Karpas-422 (cell line): ENCODE measurements around the gene SRRM5. TPM values are rescaled to one million over a fixed set of nuclear protein-coding genes. Genes with fewer than 3 reads are reported as not detected.
"Not testable (repeated sequence)": the region's sequence is repeated elsewhere in the genome, so short reads cannot be mapped to it uniquely, and the experiment has no call there.

ENCODE experiments used
- DNase-seq: peaks from one replicate; pipeline ENCODE4 v3.0.0-alpha.2; 2015
- H2AFZ ChIP-seq: fragments of 200-600 bp; sonication (generic); 2 replicates; pipeline ENCODE4 v1.6.1; 2014; ENCODE audit warnings: antibody characterized with exemption, low read length, mixed read lengths
- H3K27ac ChIP-seq: fragments of 200-600 bp; sonication (generic); 2 replicates; pipeline ENCODE4 v1.5.1; 2014; ENCODE audit warnings: mild to moderate bottlenecking, low read length, moderate library complexity
- H3K27me3 ChIP-seq: fragments of 200-600 bp; sonication (generic); 2 replicates; pipeline ENCODE4 v1.6.1; 2014; ENCODE audit warnings: low read length, mixed read lengths
- H3K36me3 ChIP-seq: fragments of 200-600 bp; sonication (generic); 2 replicates; pipeline ENCODE4 v1.6.1; 2014; ENCODE audit warnings: low read length, mixed read lengths; ENCODE audit not compliant: insufficient read depth
- H3K4me1 ChIP-seq: fragments of 200-600 bp; sonication (generic); 2 replicates; pipeline ENCODE4 v1.6.1; 2014; ENCODE audit warnings: mild to moderate bottlenecking, low read length, mixed read lengths
- H3K4me2 ChIP-seq: fragments of 200-600 bp; sonication (generic); 2 replicates; pipeline ENCODE4 v1.6.1; 2014; ENCODE audit warnings: low read length, low read depth, mild to moderate bottlenecking; ENCODE audit not compliant: poor library complexity, severe bottlenecking
- H3K4me3 ChIP-seq: fragments of 200-600 bp; sonication (generic); 2 replicates; pipeline ENCODE4 v1.5.1; 2014; ENCODE audit warnings: mild to moderate bottlenecking, antibody characterized with exemption, low read length, mixed read lengths
- H3K79me2 ChIP-seq: fragments of 200-600 bp; sonication (generic); 2 replicates; pipeline ENCODE4 v1.6.1; 2014; ENCODE audit warnings: mild to moderate bottlenecking, low read length, mixed read lengths
- H3K9ac ChIP-seq: fragments of 200-600 bp; sonication (generic); 2 replicates; pipeline ENCODE4 v1.6.0; 2014; ENCODE audit warnings: low read length
- H3K9me2 ChIP-seq: fragments of 200-600 bp; sonication (generic), shearing (Covaris generic); replicated peaks from 2 replicates; pipeline ENCODE4 v1.6.0; 2014; ENCODE audit warnings: mild to moderate bottlenecking, low read length, moderate library complexity; ENCODE audit not compliant: insufficient read depth
- H3K9me3 ChIP-seq: fragments of 300-700, 200-600 bp; sonication (generic); 2 replicates; pipeline ENCODE4 v1.6.1; 2014; ENCODE audit warnings: low read length, mixed read lengths
- H4K20me1 ChIP-seq: fragments of 200-600 bp; sonication (generic); 2 replicates; pipeline ENCODE4 v1.6.1; 2014; ENCODE audit warnings: mild to moderate bottlenecking, antibody characterized with exemption, low read length, low read depth; ENCODE audit not compliant: insufficient read depth
- total RNA-seq: library from RNA; depleted of rRNA; stranded (reverse); fragments of >200 nt; shearing (Covaris generic); gene quantifications from 2 replicates; pipeline ENCODE4 v1.2.3, GENCODE V29; 2014; ENCODE audit warnings: low replicate concordance

The SRRM5 gene
- total RNA-seq, 1 experiment from 2014 or later = not detected

DNA sequence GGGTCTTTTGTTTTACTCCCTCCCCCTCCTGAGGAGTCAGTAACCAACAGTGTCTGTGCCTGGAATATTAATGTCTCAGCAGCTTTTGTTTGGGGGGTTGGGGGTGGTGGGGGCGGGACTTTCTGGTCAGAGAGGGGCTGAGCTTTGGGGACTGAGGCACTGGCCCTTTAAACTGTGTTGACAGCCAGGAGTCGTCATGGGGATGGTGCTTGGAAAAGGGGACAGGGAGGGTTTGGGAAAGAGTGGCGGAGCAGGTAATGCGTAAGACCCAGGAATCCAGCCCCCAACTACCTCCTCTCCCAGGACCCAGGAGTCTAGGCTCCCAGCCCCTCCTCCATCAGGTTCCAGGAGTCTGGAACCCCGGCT, 22.6 kb downstream of the SRRM5 start:
- no peaks in the 10 kb centered on the region for H3K27me3 ChIP-seq
- no peaks in the 10 kb centered on the region for H3K4me1 ChIP-seq
- no peak overlapping the region for H3K27ac ChIP-seq
- H3K36me3 ChIP-seq = no peaks in the 10 kb centered on the region
- H4K20me1 ChIP-seq = no peaks in the 10 kb centered on the region
- H2AFZ ChIP-seq = no peak overlapping the region
- DNase-seq = no peak
- H3K4me2 ChIP-seq = no peak overlapping the region
- H3K9me3 ChIP-seq = no peaks in the 10 kb centered on the region
- no peaks in the 10 kb centered on the region for H3K79me2 ChIP-seq
- H3K9ac ChIP-seq = no peak overlapping the region
- H3K9me2 ChIP-seq = no peaks in the 10 kb centered on the region
- no peak overlapping the region for H3K4me3 ChIP-seq

DNA sequence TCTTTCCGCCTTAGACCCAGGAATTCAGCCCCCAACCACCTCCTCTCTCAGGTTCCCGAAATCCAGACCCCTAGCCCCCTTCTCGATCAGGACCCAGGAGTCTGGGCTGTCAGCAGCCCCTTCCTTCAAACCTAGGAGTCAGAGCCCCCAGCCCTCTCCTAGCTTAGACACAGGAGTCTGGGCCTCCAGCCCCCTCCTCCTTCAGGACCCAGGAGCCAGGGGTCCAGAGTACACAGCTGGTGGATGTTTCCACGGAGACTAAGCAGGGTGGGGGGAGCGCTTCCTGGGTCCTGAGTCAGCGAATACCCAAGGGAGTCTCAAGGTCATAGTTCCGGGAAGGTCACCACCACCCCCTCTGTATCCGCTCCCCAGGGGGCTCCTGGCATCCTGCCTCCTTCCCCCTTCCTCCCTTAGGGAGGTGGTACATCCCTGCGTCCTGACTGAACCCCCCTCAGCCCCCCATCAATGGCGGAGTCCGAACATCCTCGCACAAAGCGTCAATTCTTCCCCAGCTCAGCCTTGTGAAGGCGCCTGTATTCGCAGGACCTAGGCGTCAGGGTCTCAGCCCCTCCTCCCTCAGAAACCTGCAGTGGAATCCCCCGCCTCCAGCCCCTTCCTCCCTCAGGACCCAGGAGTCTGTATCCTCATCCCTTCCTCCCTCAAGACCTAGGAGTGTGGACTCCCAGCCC, 23.1 kb downstream of the SRRM5 start:
- Histone ChIP-seq H2AFZ (no peak overlapping the region), H3K4me2 (no peak overlapping the region)

DNA sequence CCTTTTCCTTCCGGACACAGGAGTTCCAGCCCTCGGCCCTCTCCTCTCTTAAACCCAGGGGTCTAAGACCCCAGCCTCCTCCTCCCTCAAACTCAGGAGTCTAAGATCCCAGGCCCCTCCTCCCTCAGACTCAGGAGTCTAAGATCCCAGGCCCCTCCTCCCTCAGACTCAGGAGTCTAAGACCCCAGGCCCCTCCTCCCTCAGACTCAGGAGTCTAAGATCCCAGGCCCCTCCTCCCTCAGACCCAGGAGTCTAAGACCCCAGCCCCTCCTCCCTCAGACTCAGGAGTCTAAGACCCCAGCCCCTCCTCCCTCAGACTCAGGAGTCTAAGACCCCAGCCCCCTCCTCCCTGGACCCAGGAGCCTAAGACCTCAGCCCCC, 23.7 kb downstream of the SRRM5 start:
- not testable (repeated sequence) for H3K79me2 ChIP-seq, H4K20me1 ChIP-seq, H3K9me2 ChIP-seq, DNase-seq, H3K9me3 ChIP-seq, H3K9ac ChIP-seq, H3K4me3 ChIP-seq, H3K27ac ChIP-seq, H3K4me1 ChIP-seq, H3K4me2 ChIP-seq, H3K36me3 ChIP-seq, H2AFZ ChIP-seq, H3K27me3 ChIP-seq

More for the DNA sequence above, 23.1 kb downstream of the SRRM5 start:
- H3K4me3 ChIP-seq = no peak overlapping the region
- H3K4me1 ChIP-seq = no peaks in the 10 kb centered on the region
- H3K79me2 ChIP-seq = no peaks in the 10 kb centered on the region
- no peaks in the 10 kb centered on the region for H3K36me3 ChIP-seq
- no peaks in the 10 kb centered on the region for H4K20me1 ChIP-seq
- H3K27ac ChIP-seq = no peak overlapping the region
- H3K9me2 ChIP-seq = no peaks in the 10 kb centered on the region
- DNase-seq = no peak
- H3K27me3 ChIP-seq = no peaks in the 10 kb centered on the region
- H3K9ac ChIP-seq = no peak overlapping the region
- no peaks in the 10 kb centered on the region for H3K9me3 ChIP-seq

DNA sequence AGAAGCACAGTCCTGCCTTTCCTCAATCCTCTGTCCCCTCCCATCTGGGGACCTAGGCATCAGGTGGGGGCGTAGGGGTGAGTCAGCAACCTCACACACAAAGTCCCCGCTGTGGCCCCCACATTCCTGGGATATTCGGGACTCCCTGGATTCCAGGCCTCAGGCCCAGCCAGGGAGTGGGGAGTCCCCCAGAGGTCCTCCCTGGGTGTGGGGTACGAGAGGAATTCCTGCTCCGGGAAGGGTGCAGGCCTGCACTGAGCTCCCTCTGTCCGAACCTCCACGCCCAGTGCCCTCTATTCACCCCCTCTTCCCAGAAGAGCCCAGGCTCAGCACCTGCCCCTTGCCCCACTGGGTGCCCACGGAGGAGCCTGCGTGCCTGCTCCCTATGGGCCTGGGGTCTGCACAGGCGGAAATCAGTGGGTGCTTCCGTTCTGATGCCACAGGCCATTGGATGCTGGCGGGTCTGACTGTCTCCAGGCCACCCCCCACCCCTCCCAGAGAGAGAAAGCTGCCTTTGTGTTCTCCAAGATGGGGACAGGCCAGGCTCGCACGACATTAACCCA, 24.3 kb downstream of the SRRM5 start:
- no peaks in the 10 kb centered on the region for H3K4me1 ChIP-seq
- no peak overlapping the region for H3K4me3 ChIP-seq
- no peak overlapping the region for H2AFZ ChIP-seq
- no peaks in the 10 kb centered on the region for H3K79me2 ChIP-seq
- H3K9me2 ChIP-seq = no peaks in the 10 kb centered on the region
- H3K36me3 ChIP-seq = no peaks in the 10 kb centered on the region
- H3K9ac ChIP-seq = no peak overlapping the region
- no peak overlapping the region for H3K27ac ChIP-seq
- H4K20me1 ChIP-seq = no peaks in the 10 kb centered on the region
- no peaks in the 10 kb centered on the region for H3K9me3 ChIP-seq
- no peaks in the 10 kb centered on the region for H3K27me3 ChIP-seq
- H3K4me2 ChIP-seq = no peak overlapping the region
- no peak for DNase-seq

DNA sequence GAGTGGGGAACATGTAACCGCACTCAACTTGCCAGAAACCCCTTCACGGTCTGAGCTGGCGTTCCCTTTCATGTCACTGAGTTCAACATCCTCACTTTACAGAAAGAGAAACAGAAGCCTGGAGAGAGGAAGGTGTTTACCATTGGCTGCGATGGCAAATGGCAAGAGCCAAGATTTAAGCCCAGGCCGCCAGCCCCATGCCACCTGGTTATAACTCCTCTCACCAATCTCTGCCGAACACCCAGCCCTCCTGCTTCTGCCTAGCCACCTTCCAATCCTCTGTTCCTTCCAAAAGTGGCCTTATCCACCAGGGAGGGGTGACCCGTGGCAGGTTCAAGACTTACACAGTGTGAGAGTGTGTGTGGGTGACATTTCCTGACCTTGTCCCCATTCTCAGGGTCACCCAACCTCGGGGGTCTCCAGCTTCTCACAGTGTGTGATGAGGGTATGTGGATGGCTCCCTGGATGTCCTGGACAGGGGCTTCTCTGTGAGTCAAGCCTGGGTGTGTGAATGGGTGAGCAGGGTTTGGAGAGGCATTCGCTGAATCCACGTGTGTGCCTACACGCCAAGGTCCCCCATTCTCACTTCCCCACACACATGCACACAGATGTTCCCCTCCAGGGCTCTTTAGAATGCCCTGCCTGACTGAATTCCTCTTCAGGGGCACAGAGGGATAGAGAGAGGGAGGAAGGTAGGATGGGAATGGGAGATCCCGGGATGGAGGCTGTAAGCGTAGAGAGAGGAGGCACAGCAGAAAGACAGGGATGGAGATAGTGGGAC, 26.5 kb downstream of the SRRM5 start:
- Histone ChIP-seq H3K4me2 (no peak overlapping the region), H3K9me3 (no peaks in the 10 kb centered on the region), H3K36me3 (no peaks in the 10 kb centered on the region), H3K4me1 (no peaks in the 10 kb centered on the region), H2AFZ (no peak overlapping the region), H3K27me3 (no peaks in the 10 kb centered on the region), H4K20me1 (no peaks in the 10 kb centered on the region), H3K4me3 (no peak overlapping the region), H3K9me2 (no peaks in the 10 kb centered on the region), H3K9ac (no peak overlapping the region), H3K27ac (no peak overlapping the region), H3K79me2 (no peaks in the 10 kb centered on the region)
- no peak for DNase-seq

DNA sequence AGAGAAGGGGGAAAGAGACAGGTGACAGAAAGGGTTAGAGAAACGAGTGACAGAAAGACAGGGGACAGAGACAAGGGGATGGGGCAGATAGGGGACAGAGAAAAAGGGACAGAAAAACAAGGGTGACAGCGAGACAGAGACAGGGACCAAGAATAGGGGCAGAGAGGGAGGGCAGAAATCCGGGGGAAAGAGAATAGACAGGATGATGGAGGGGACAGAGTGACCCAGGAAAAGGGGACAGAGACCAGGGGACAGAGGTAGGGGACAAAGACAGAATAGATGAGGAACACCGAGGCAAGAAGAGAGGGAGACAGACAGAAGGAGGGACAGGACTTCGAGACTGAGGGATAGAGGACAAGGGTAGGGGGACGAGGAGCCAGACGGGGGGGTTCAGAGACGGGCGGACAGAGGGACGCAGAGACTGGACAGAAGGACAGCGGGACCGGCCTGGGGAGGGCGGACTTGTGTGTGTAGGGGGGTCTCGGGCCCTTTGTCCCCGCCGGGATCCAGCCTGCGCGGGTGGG, 27.2 kb downstream of the SRRM5 start:
- no peaks in the 10 kb centered on the region for H3K9me3 ChIP-seq
- no peaks in the 10 kb centered on the region for H3K36me3 ChIP-seq
- no peak overlapping the region for H3K4me3 ChIP-seq
- no peak overlapping the region for H3K9ac ChIP-seq
- no peaks in the 10 kb centered on the region for H3K9me2 ChIP-seq
- H3K27me3 ChIP-seq = no peaks in the 10 kb centered on the region
- no peak overlapping the region for H3K4me2 ChIP-seq
- H3K79me2 ChIP-seq = no peaks in the 10 kb centered on the region
- H3K4me1 ChIP-seq = no peaks in the 10 kb centered on the region
- H2AFZ ChIP-seq = no peak overlapping the region
- H3K27ac ChIP-seq = no peak overlapping the region
- no peaks in the 10 kb centered on the region for H4K20me1 ChIP-seq
- no peak for DNase-seq

DNA sequence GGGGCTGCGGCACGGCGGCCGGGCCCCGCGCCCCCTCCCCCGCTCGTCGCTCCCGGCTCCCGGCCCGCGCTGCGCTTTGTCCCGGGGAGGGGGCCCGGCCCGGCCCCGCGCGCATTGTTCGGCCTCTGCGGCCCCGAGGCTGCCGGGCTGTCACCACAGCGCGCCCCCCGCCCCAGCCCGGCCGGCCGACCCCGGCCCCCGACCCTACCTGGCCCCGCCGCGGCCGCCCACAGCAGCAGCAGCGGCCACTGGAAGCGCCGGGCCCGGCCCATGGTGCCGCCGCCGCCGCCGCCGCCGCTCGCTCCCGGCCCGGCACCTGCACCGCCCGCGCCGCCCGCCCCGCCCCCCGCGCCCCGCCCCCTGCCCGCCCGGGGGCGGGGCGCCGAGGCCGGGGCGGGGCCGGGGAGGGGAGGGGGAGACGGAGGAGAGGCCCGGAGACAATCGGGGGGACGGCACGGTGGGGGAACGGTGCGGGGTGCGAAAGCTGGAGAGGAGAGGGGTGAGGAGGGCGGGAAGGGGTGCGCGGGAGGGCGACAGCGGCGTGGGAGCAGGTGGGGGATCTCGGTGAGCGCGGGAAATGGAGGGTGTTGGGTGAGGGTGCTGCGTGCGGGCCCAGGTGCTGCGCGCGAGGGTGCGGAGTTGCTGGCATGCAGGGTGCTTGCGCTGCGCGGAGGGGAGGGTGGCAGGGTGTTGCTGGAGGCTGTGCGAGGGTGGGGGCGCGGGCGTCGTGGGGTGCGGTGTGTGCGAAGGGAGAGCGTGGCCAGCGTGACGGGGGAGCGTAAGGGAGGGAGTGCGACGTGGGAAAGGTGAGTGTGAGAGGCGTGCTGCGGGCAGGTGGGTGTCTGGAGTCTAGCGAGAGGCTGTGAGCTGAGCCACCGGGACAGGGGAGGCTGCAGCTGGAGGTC, 27.9 kb downstream of the SRRM5 start, which contains the start of gene CADM4:
Gene CADM4, minus strand, starts transcription at position 332 of the 905 bp plus-strand sequence. Its CDS starts 60 bp downstream, at position 272.
- Histone ChIP-seq H3K4me3 (no peak within 1 kb of the TSS), H3K9me3 (no peaks in the 10 kb centered on the region), H3K4me2 (no peak within 1 kb of the TSS), H3K9me2 (no peaks in the 10 kb centered on the region), H3K36me3 (no peaks in the 10 kb centered on the region), H3K9ac (no peak within 1 kb of the TSS), H3K27me3 (no peaks in the 10 kb centered on the region), H4K20me1 (no peaks in the 10 kb centered on the region), H2AFZ (no peak within 1 kb of the TSS), H3K79me2 (no peaks in the 10 kb centered on the region), H3K4me1 (no peaks in the 10 kb centered on the region), H3K27ac (no peak within 1 kb of the TSS)
- DNase-seq = no peak

DNA sequence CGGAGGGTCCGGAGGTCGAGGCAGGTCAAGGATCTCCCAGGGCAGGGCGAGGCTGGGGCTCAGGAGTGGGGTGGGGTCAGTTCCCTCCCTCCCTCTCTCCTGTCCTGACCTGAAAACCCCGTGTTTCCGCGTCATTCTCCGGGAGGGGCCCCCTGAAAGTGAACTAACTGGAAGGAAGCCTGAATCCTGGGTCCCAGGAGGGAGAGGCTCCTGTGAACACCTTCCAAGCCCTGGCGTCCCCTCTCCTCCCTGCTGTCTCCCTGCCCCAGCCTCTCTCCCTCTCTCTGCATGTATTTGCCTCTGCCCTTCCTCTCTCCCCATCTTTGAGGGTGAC, 28.5 kb downstream of the SRRM5 start:
- Histone ChIP-seq H3K9me2 (no peaks in the 10 kb centered on the region), H3K4me2 (no peak overlapping the region), H3K4me3 (no peak overlapping the region), H3K79me2 (no peaks in the 10 kb centered on the region), H3K27ac (no peak overlapping the region), H4K20me1 (no peaks in the 10 kb centered on the region), H2AFZ (no peak overlapping the region), H3K36me3 (no peaks in the 10 kb centered on the region), H3K9ac (no peak overlapping the region), H3K4me1 (no peaks in the 10 kb centered on the region), H3K9me3 (no peaks in the 10 kb centered on the region), H3K27me3 (no peaks in the 10 kb centered on the region)
- DNase-seq = no peak
